ENCODE data around the gene LEP.

DNA sequence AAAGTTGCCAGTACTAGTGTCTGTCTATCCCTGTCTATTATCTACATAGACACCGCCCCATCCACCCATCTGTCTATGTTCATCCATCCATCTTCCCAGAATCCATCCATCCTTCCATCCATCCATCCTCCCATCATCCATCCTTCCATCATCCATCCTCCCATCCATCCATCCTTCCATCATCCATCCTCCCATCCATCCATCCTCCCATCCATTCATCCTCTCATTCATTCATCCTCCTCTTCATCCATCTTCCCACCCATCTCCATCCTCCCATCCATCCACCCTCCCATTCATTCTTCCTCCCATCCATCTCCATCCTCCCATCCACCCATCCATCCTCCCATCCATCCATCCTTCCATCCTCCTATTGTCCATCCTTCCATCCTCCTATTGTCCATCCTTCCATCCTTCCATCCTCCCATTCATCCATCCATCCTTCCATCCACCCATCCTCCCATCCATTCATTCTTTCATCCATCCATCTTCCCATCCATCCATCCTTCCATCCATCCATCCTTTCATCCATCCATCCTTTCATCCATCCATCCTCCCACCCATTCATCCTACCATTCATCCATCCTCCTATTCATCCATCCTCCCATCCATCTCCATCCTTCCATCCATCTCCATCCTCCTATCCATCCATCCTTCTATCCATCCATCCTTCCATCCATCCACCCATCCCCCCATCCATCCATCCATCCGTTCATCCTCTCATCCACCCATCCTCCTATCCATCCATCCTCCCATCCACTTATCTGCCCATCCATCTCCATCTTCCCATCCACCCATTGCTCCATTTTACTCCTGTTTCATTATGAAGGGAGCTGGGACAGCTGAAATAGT, 14.7 kb upstream of the LEP start:
- TF ChIP-seq FOXA1 (IDR thresholded peaks at IDR 0.05) (no peak), TAF1 (conservative IDR thresholded peaks at IDR 0.05) (no peak), EGR1 (IDR thresholded peaks at IDR 0.05; ENCODE audit: low read depth in 2 of 2) (no peak), GABPA (IDR thresholded peaks at IDR 0.05 in 1 of 2, conservative IDR thresholded peaks at IDR 0.05 in 1 of 2) (no peak), JUND (IDR thresholded peaks at IDR 0.05) (no peak)
- TF ChIP-seq, protein P1, sequence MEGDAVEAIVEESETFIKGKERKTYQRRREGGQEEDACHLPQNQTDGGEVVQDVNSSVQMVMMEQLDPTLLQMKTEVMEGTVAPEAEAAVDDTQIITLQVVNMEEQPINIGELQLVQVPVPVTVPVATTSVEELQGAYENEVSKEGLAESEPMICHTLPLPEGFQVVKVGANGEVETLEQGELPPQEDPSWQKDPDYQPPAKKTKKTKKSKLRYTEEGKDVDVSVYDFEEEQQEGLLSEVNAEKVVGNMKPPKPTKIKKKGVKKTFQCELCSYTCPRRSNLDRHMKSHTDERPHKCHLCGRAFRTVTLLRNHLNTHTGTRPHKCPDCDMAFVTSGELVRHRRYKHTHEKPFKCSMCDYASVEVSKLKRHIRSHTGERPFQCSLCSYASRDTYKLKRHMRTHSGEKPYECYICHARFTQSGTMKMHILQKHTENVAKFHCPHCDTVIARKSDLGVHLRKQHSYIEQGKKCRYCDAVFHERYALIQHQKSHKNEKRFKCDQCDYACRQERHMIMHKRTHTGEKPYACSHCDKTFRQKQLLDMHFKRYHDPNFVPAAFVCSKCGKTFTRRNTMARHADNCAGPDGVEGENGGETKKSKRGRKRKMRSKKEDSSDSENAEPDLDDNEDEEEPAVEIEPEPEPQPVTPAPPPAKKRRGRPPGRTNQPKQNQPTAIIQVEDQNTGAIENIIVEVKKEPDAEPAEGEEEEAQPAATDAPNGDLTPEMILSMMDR (IDR thresholded peaks at IDR 0.05; ENCODE audit: low read depth, low read length, missing input control), result no peak
- TF ChIP-seq, protein P2, sequence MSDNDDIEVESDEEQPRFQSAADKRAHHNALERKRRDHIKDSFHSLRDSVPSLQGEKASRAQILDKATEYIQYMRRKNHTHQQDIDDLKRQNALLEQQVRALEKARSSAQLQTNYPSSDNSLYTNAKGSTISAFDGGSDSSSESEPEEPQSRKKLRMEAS (IDR thresholded peaks at IDR 0.05), result no peak
- TF ChIP-seq, protein P3, sequence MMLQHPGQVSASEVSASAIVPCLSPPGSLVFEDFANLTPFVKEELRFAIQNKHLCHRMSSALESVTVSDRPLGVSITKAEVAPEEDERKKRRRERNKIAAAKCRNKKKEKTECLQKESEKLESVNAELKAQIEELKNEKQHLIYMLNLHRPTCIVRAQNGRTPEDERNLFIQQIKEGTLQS (IDR thresholded peaks at IDR 0.05), result no peak
- TF ChIP-seq, protein P4, sequence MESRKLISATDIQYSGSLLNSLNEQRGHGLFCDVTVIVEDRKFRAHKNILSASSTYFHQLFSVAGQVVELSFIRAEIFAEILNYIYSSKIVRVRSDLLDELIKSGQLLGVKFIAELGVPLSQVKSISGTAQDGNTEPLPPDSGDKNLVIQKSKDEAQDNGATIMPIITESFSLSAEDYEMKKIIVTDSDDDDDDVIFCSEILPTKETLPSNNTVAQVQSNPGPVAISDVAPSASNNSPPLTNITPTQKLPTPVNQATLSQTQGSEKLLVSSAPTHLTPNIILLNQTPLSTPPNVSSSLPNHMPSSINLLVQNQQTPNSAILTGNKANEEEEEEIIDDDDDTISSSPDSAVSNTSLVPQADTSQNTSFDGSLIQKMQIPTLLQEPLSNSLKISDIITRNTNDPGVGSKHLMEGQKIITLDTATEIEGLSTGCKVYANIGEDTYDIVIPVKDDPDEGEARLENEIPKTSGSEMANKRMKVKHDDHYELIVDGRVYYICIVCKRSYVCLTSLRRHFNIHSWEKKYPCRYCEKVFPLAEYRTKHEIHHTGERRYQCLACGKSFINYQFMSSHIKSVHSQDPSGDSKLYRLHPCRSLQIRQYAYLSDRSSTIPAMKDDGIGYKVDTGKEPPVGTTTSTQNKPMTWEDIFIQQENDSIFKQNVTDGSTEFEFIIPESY (IDR thresholded peaks at IDR 0.05), result no peak
- TF ChIP-seq, protein P5, sequence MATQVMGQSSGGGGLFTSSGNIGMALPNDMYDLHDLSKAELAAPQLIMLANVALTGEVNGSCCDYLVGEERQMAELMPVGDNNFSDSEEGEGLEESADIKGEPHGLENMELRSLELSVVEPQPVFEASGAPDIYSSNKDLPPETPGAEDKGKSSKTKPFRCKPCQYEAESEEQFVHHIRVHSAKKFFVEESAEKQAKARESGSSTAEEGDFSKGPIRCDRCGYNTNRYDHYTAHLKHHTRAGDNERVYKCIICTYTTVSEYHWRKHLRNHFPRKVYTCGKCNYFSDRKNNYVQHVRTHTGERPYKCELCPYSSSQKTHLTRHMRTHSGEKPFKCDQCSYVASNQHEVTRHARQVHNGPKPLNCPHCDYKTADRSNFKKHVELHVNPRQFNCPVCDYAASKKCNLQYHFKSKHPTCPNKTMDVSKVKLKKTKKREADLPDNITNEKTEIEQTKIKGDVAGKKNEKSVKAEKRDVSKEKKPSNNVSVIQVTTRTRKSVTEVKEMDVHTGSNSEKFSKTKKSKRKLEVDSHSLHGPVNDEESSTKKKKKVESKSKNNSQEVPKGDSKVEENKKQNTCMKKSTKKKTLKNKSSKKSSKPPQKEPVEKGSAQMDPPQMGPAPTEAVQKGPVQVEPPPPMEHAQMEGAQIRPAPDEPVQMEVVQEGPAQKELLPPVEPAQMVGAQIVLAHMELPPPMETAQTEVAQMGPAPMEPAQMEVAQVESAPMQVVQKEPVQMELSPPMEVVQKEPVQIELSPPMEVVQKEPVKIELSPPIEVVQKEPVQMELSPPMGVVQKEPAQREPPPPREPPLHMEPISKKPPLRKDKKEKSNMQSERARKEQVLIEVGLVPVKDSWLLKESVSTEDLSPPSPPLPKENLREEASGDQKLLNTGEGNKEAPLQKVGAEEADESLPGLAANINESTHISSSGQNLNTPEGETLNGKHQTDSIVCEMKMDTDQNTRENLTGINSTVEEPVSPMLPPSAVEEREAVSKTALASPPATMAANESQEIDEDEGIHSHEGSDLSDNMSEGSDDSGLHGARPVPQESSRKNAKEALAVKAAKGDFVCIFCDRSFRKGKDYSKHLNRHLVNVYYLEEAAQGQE (IDR thresholded peaks at IDR 0.05), result no peak

All from liver (tissue), 3 donors.